ENCODE data around the gene MEDAG.

MEDAG gene

GRCh38 chr13:30907121-30907861, 1.2 kb downstream of the MEDAG start:
- Histone ChIP-seq H3K4me3 (ENCODE audit: low read length) (no peak overlapping the region), H3K27ac (ENCODE audit: low read length) (no peak overlapping the region), H3K9me3 (ENCODE audit: control insufficient read depth, insufficient read depth, low read length) (no peaks in the 10 kb centered on the region), H3K4me1 (ENCODE audit: control insufficient read depth, insufficient read depth, low read length) (peaks cover 2% of the 10 kb centered on the region; the same call in 1 of the 2 replicates), H3K36me3 (ENCODE audit: control insufficient read depth, insufficient read depth, low read length) (no peaks in the 10 kb centered on the region), H3K27me3 (ENCODE audit: control insufficient read depth, insufficient read depth, low read length) (peaks cover 24% of the 10 kb centered on the region)
- WGBS (ENCODE audit: insufficient coverage, insufficient read length) = no CpG with 5 or more reads among the region's 10 CpGs
- no peak for DNase-seq (ENCODE audit: low read depth, low spot score)

- no peak overlapping the region for H3K4me3 ChIP-seq (ENCODE audit: low read length)
- H3K4me1 ChIP-seq (ENCODE audit: control insufficient read depth, insufficient read depth, low read length) = peaks cover 2% of the 10 kb centered on the region; the same call in 1 of the 2 replicates
- peaks cover 24% of the 10 kb centered on the region for H3K27me3 ChIP-seq (ENCODE audit: control insufficient read depth, insufficient read depth, low read length)
- no CpG with 5 or more reads among the region's 5 CpGs for WGBS (ENCODE audit: insufficient coverage, insufficient read length)
- no peaks in the 10 kb centered on the region for H3K36me3 ChIP-seq (ENCODE audit: control insufficient read depth, insufficient read depth, low read length)
- H3K9me3 ChIP-seq (ENCODE audit: control insufficient read depth, insufficient read depth, low read length) = no peaks in the 10 kb centered on the region
- no peak for DNase-seq (ENCODE audit: low read depth, low spot score)
- H3K27ac ChIP-seq (ENCODE audit: low read length) = no peak overlapping the region
Observed at GRCh38 chr13:30908416-30908980, 2.4 kb downstream of the MEDAG start.

GRCh38 chr13:30910676-30911075, 4.6 kb downstream of the MEDAG start:
- Histone ChIP-seq H3K27me3 (ENCODE audit: control insufficient read depth, insufficient read depth, low read length) (peaks cover 18% of the 10 kb centered on the region), H3K4me1 (ENCODE audit: control insufficient read depth, insufficient read depth, low read length) (peaks cover 1% of the 10 kb centered on the region; the same call in 1 of the 2 replicates), H3K36me3 (ENCODE audit: control insufficient read depth, insufficient read depth, low read length) (no peaks in the 10 kb centered on the region), H3K4me3 (ENCODE audit: low read length) (no peak overlapping the region), H3K9me3 (ENCODE audit: control insufficient read depth, insufficient read depth, low read length) (no peaks in the 10 kb centered on the region), H3K27ac (ENCODE audit: low read length) (no peak overlapping the region)
- no CpG with 5 or more reads among the region's 3 CpGs for WGBS (ENCODE audit: insufficient coverage, insufficient read length)
- no peak for DNase-seq (ENCODE audit: low read depth, low spot score)

- Histone ChIP-seq H3K27me3 (ENCODE audit: control insufficient read depth, insufficient read depth, low read length) (no peaks in the 10 kb centered on the region), H3K9me3 (ENCODE audit: control insufficient read depth, insufficient read depth, low read length) (no peaks in the 10 kb centered on the region), H3K4me1 (ENCODE audit: control insufficient read depth, insufficient read depth, low read length) (no peaks in the 10 kb centered on the region), H3K36me3 (ENCODE audit: control insufficient read depth, insufficient read depth, low read length) (no peaks in the 10 kb centered on the region), H3K4me3 (ENCODE audit: low read length) (no peak overlapping the region), H3K27ac (ENCODE audit: low read length) (no peak overlapping the region)
- WGBS (ENCODE audit: insufficient coverage, insufficient read length) = no CpG with 5 or more reads among the region's 19 CpGs
- DNase-seq (ENCODE audit: low read depth, low spot score) = no peak
Observed at GRCh38 chr13:30915691-30916541, 9.8 kb downstream of the MEDAG start.

- no peaks in the 10 kb centered on the region for H3K36me3 ChIP-seq (ENCODE audit: control insufficient read depth, insufficient read depth, low read length)
- no peak for DNase-seq (ENCODE audit: low read depth, low spot score)
- H3K9me3 ChIP-seq (ENCODE audit: control insufficient read depth, insufficient read depth, low read length) = no peaks in the 10 kb centered on the region
- H3K4me3 ChIP-seq (ENCODE audit: low read length) = no peak overlapping the region
- no peaks in the 10 kb centered on the region for H3K4me1 ChIP-seq (ENCODE audit: control insufficient read depth, insufficient read depth, low read length)
- H3K27me3 ChIP-seq (ENCODE audit: control insufficient read depth, insufficient read depth, low read length) = no peaks in the 10 kb centered on the region
- WGBS (ENCODE audit: insufficient coverage, insufficient read length) = no CpG with 5 or more reads among the region's 6 CpGs
- H3K27ac ChIP-seq (ENCODE audit: low read length) = no peak overlapping the region
Observed at GRCh38 chr13:30916991-30917390, 10.9 kb downstream of the MEDAG start.

- H3K27ac ChIP-seq (ENCODE audit: low read length) = no peak overlapping the region
- H3K4me1 ChIP-seq (ENCODE audit: control insufficient read depth, insufficient read depth, low read length) = no peaks in the 10 kb centered on the region
- no CpG with 5 or more reads among the region's 6 CpGs for WGBS (ENCODE audit: insufficient coverage, insufficient read length)
- no peaks in the 10 kb centered on the region for H3K36me3 ChIP-seq (ENCODE audit: control insufficient read depth, insufficient read depth, low read length)
- no peaks in the 10 kb centered on the region for H3K27me3 ChIP-seq (ENCODE audit: control insufficient read depth, insufficient read depth, low read length)
- H3K9me3 ChIP-seq (ENCODE audit: control insufficient read depth, insufficient read depth, low read length) = no peaks in the 10 kb centered on the region
- DNase-seq (ENCODE audit: low read depth, low spot score) = no peak
- no peak overlapping the region for H3K4me3 ChIP-seq (ENCODE audit: low read length)
Observed at GRCh38 chr13:30918662-30919405, 12.8 kb downstream of the MEDAG start.

GRCh38 chr13:30920162-30920909, 14.3 kb downstream of the MEDAG start:
- Histone ChIP-seq H3K9me3 (ENCODE audit: control insufficient read depth, insufficient read depth, low read length) (no peaks in the 10 kb centered on the region), H3K27me3 (ENCODE audit: control insufficient read depth, insufficient read depth, low read length) (no peaks in the 10 kb centered on the region), H3K4me1 (ENCODE audit: control insufficient read depth, insufficient read depth, low read length) (no peaks in the 10 kb centered on the region), H3K27ac (ENCODE audit: low read length) (no peak overlapping the region), H3K4me3 (ENCODE audit: low read length) (no peak overlapping the region), H3K36me3 (ENCODE audit: control insufficient read depth, insufficient read depth, low read length) (no peaks in the 10 kb centered on the region)
- no peak for DNase-seq (ENCODE audit: low read depth, low spot score)
- WGBS (ENCODE audit: insufficient coverage, insufficient read length) = no CpG with 5 or more reads among the region's 5 CpGs

- DNase-seq (ENCODE audit: low read depth, low spot score) = no peak
- no peaks in the 10 kb centered on the region for H3K9me3 ChIP-seq (ENCODE audit: control insufficient read depth, insufficient read depth, low read length)
- H3K27me3 ChIP-seq (ENCODE audit: control insufficient read depth, insufficient read depth, low read length) = no peaks in the 10 kb centered on the region
- no peaks in the 10 kb centered on the region for H3K4me1 ChIP-seq (ENCODE audit: control insufficient read depth, insufficient read depth, low read length)
- H3K27ac ChIP-seq (ENCODE audit: low read length) = no peak overlapping the region
- no peak overlapping the region for H3K4me3 ChIP-seq (ENCODE audit: low read length)
- no CpG with 5 or more reads among the region's 1 CpG for WGBS (ENCODE audit: insufficient coverage, insufficient read length)
- no peaks in the 10 kb centered on the region for H3K36me3 ChIP-seq (ENCODE audit: control insufficient read depth, insufficient read depth, low read length)
Observed at GRCh38 chr13:30923418-30923817, 17.3 kb downstream of the MEDAG start.

- Histone ChIP-seq H3K36me3 (ENCODE audit: control insufficient read depth, insufficient read depth, low read length) (no peaks in the 10 kb centered on the region), H3K4me3 (ENCODE audit: low read length) (no peak overlapping the region), H3K4me1 (ENCODE audit: control insufficient read depth, insufficient read depth, low read length) (no peaks in the 10 kb centered on the region), H3K27me3 (ENCODE audit: control insufficient read depth, insufficient read depth, low read length) (no peaks in the 10 kb centered on the region), H3K9me3 (ENCODE audit: control insufficient read depth, insufficient read depth, low read length) (no peaks in the 10 kb centered on the region), H3K27ac (ENCODE audit: low read length) (no peak overlapping the region)
- whole genome bisulfite sequencing (ENCODE audit: insufficient coverage, insufficient read length) = no CpG with 5 or more reads among the region's 3 CpGs
- DNase-seq (ENCODE audit: low read depth, low spot score) = no peak
Observed at GRCh38 chr13:30924721-30925120, 18.6 kb downstream of the MEDAG start.
